Sciatic nerve (tissue), 1 donor: Measurements from ENCODE around the gene C6orf52. TPM values are rescaled to one million over a fixed set of nuclear protein-coding genes. Genes with fewer than 3 reads are reported as not detected.

ENCODE experiments used
- total RNA-seq: library from RNA; stranded (reverse); fragmentation: NEBNext Ultra II Directional; extraction: Animal tissue kit (Norgen Biotek cat#: 25700); gene quantifications from one replicate; pipeline ENCODE4 v1.2.1, GENCODE V29; 2021
- donor health status: DM: no; HTN: no; CAD: no.

Gene C6orf52
- total RNA-seq, 1 donor from 2014 or later: 1.1 TPM

Other genes starting within 250 kb of the C6orf52 start
- 2.6 TPM for gene GCNT2, start 173.3 kb downstream of the C6orf52 start, total RNA-seq
- 12.3 TPM for gene PAK1IP1, start 356 bp upstream of the C6orf52 start, total RNA-seq
- 79.5 TPM for gene TMEM14C, start 28.5 kb upstream of the C6orf52 start, total RNA-seq
- gene TMEM14B, start 53.2 kb upstream of the C6orf52 start, total RNA-seq: 58.9 TPM
- gene MAK, start 143.9 kb upstream of the C6orf52 start, total RNA-seq: 0.40 TPM
- gene GCM2, start 187.4 kb upstream of the C6orf52 start, total RNA-seq: not detected
- gene SYCP2L, start 192.4 kb upstream of the C6orf52 start, total RNA-seq: 1.3 TPM